ENCODE measurements around the gene PLEKHH1.

DNA sequence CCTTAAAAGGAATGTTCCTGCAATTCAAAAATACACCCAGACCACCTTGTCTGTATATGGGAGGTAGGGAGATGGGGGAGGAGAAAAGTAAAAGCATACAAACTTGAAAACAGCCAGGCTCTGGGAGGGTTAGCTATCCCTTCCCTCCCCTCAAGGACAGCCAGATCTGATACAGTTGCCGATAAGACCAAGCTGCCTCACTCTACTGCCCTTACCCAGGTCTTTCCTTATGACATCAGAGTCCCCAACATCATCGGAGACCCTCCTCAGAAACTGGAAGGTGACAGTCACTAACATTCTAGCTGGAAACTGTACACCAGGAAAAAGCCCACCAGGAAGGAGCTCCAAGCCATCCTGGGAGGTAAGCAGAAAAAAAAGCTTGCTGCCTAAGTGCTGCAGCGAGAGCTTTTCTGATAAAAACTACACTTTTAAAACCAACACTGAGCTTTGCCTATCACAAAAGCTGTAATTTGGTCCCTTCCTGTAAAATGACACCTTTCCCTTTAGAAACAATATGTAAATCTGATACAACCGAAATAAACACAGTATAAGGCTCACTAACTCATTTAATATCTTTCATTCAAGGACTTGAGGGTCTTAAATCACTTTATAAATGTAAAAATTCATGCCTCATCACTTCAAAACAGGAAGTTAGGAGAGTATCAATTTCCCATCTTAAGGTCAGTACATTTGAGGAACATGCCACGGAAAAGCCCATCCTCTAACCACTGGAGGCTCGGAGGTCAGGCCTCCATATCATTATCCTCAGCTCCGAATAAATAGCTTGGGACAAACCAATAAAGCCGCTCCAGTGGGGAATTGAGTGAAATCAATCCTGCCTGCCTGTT is 20.4 kb upstream of the PLEKHH1 start:
- no peak for TF ChIP-seq POLR2A (IDR thresholded peaks at IDR 0.05; ENCODE audit: extremely low read depth, insufficient read length)
- TF ChIP-seq, protein P1, sequence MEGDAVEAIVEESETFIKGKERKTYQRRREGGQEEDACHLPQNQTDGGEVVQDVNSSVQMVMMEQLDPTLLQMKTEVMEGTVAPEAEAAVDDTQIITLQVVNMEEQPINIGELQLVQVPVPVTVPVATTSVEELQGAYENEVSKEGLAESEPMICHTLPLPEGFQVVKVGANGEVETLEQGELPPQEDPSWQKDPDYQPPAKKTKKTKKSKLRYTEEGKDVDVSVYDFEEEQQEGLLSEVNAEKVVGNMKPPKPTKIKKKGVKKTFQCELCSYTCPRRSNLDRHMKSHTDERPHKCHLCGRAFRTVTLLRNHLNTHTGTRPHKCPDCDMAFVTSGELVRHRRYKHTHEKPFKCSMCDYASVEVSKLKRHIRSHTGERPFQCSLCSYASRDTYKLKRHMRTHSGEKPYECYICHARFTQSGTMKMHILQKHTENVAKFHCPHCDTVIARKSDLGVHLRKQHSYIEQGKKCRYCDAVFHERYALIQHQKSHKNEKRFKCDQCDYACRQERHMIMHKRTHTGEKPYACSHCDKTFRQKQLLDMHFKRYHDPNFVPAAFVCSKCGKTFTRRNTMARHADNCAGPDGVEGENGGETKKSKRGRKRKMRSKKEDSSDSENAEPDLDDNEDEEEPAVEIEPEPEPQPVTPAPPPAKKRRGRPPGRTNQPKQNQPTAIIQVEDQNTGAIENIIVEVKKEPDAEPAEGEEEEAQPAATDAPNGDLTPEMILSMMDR (IDR thresholded peaks at IDR 0.05; ENCODE audit: low read depth, low read length): no peak
- no peak for TF ChIP-seq MYC (IDR thresholded peaks at IDR 0.05; ENCODE audit: low read depth, low read length)
- TF ChIP-seq, protein P2, sequence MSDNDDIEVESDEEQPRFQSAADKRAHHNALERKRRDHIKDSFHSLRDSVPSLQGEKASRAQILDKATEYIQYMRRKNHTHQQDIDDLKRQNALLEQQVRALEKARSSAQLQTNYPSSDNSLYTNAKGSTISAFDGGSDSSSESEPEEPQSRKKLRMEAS (IDR thresholded peaks at IDR 0.05; ENCODE audit: low read depth, low read length): no peak

Measured in NB4 (cell line).